Left lobe of liver (tissue), 1 donor: Measurements from ENCODE around the gene SEC62. TPM values are rescaled to one million over a fixed set of nuclear protein-coding genes. Genes with fewer than 3 reads are reported as not detected.

ENCODE experiments used
- total RNA-seq: library from RNA; stranded (reverse); gene quantifications from one replicate; pipeline ENCODE4 v1.2.1, GENCODE V29; 2021
- donor health status: DM: no; HTN: yes; CAD: no.

SEC62 gene
- total RNA-seq, 1 donor from 2014 or later = 103 TPM

Other genes with a start within 250 kb of the SEC62 start
- 3.1 TPM for gene TERC, start 201.7 kb upstream of the SEC62 start, total RNA-seq
- 1.6 TPM for gene ACTRT3, start 197.2 kb upstream of the SEC62 start, total RNA-seq
- gene MYNN, start 193.4 kb upstream of the SEC62 start, total RNA-seq = 5.7 TPM
- not detected for gene LRRIQ4, start 153.9 kb upstream of the SEC62 start, total RNA-seq
- 0.35 TPM for gene LRRC34, start 153.9 kb upstream of the SEC62 start, total RNA-seq
- gene LRRC31, start 96.9 kb upstream of the SEC62 start, total RNA-seq = 1.7 TPM
- gene SAMD7, start 55.2 kb upstream of the SEC62 start, total RNA-seq = not detected
- gene GPR160, start 71.2 kb downstream of the SEC62 start, total RNA-seq = 0.96 TPM
- gene PHC3, start 214.9 kb downstream of the SEC62 start, total RNA-seq = 17.6 TPM